Measurements from ENCODE around the gene RDH8.

DNA sequence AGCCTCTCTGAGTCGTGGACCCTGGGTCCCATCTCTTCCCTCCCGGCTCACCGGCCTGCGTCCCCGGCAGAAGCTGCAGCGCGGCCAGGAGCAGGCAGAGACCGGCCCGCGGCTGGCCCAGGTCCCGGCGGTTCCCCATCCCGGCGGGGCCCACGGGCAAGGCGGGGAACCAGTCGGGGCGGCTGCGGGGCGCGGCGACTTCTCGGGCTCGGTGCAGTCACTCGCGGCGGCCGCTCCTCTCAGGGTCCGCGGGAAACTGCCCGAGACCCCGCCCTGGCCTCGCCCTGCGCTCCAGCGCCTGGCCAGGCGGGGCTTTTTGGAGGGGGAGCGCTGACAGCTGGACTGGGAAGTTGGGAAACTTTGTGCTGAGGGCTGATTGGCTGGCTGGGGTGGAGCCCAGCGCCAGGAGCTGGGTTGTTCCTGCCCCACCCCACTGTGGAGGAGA, 3.0 kb upstream of the RDH8 start, which contains the start of gene COL5A3:
- TF ChIP-seq POLR2A (IDR thresholded peaks at IDR 0.05; ENCODE audit: low read depth, low read length) (no peak), TAF1 (IDR thresholded peaks at IDR 0.05; ENCODE audit: borderline replicate concordance, low read depth, low read length) (no peak), NR2C2 (IDR thresholded peaks at IDR 0.05; ENCODE audit: borderline replicate concordance, control insufficient read depth, insufficient read length, low read depth) (no peak), RAD21 (IDR thresholded peaks at IDR 0.05; ENCODE audit: insufficient read depth, low read depth, low read length) (no peak), POLR2AphosphoS5 (IDR thresholded peaks at IDR 0.05; ENCODE audit: low read length) (no peak), CHD4 (IDR thresholded peaks at IDR 0.05) (no peak)
- TF ChIP-seq, protein P1, sequence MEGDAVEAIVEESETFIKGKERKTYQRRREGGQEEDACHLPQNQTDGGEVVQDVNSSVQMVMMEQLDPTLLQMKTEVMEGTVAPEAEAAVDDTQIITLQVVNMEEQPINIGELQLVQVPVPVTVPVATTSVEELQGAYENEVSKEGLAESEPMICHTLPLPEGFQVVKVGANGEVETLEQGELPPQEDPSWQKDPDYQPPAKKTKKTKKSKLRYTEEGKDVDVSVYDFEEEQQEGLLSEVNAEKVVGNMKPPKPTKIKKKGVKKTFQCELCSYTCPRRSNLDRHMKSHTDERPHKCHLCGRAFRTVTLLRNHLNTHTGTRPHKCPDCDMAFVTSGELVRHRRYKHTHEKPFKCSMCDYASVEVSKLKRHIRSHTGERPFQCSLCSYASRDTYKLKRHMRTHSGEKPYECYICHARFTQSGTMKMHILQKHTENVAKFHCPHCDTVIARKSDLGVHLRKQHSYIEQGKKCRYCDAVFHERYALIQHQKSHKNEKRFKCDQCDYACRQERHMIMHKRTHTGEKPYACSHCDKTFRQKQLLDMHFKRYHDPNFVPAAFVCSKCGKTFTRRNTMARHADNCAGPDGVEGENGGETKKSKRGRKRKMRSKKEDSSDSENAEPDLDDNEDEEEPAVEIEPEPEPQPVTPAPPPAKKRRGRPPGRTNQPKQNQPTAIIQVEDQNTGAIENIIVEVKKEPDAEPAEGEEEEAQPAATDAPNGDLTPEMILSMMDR (IDR thresholded peaks at IDR 0.05 in 2 of 3, conservative IDR thresholded peaks at IDR 0.05 in 1 of 3; ENCODE audit: control insufficient read depth in 2 of 3, extremely low read depth in 1 of 3, insufficient read depth in 1 of 3, low read depth in 3 of 3, low read length in 3 of 3) = no peak
- TF ChIP-seq, protein P2, sequence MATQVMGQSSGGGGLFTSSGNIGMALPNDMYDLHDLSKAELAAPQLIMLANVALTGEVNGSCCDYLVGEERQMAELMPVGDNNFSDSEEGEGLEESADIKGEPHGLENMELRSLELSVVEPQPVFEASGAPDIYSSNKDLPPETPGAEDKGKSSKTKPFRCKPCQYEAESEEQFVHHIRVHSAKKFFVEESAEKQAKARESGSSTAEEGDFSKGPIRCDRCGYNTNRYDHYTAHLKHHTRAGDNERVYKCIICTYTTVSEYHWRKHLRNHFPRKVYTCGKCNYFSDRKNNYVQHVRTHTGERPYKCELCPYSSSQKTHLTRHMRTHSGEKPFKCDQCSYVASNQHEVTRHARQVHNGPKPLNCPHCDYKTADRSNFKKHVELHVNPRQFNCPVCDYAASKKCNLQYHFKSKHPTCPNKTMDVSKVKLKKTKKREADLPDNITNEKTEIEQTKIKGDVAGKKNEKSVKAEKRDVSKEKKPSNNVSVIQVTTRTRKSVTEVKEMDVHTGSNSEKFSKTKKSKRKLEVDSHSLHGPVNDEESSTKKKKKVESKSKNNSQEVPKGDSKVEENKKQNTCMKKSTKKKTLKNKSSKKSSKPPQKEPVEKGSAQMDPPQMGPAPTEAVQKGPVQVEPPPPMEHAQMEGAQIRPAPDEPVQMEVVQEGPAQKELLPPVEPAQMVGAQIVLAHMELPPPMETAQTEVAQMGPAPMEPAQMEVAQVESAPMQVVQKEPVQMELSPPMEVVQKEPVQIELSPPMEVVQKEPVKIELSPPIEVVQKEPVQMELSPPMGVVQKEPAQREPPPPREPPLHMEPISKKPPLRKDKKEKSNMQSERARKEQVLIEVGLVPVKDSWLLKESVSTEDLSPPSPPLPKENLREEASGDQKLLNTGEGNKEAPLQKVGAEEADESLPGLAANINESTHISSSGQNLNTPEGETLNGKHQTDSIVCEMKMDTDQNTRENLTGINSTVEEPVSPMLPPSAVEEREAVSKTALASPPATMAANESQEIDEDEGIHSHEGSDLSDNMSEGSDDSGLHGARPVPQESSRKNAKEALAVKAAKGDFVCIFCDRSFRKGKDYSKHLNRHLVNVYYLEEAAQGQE (IDR thresholded peaks at IDR 0.05; ENCODE audit: low read depth, low read length) = no peak

Measured in GM12878 (cell line).